ENCODE data around the gene TSC2.
"Not testable (repeated sequence)": the region's sequence is repeated elsewhere in the genome, so short reads cannot be mapped to it uniquely, and the experiment has no call there.

TSC2 gene

DNA sequence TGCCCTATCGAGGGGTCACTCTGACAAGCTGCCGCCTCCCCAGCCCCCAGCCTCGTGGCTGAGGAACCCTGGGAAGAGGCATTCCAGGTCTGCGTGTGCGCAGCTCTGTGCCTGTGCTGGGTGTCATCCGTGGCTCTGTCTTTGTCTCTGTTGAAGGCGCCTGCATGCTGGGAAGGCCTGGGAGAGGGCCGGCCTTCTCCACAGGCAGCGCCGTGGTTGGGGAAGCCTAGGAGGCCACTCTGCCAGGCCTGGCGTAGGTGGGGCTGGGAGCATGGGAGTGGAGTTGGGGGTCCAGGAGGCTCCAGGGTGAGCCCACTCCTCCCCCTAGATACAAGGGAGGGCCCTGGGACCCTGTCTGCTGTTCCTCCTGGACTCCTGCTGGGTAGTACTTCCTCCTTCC lies 17.7 kb upstream of the TSC2 start:
- DNase-seq (ENCODE audit: low read depth in 2 of 2) = no peak

DNA sequence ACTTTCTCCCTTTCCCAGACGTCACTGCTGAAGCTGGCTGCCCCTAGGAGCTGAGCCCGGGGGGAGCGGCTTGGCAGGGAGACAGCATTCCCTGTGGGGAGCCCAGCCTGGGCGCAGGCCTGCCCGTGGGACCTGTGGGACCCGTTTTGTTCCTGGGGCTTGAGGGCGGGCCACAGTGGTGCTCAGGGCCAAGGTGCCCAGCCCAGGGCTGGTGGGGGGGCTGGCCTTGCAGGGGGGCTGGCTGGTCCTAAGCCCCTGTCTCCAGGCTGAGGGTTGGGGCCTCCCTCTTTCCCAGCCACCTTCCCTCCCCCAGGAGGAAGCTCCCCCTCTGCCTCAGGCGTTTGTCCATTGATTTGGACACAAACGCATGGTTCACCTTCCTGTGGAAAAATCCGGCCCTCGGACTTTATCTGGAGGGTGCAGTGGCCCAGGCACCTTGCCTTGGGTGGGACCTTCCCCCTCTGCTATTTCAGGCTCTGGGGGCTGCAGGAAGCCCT lies 16.7 kb upstream of the TSC2 start:
- no peak for DNase-seq (ENCODE audit: low read depth in 2 of 2)

DNA sequence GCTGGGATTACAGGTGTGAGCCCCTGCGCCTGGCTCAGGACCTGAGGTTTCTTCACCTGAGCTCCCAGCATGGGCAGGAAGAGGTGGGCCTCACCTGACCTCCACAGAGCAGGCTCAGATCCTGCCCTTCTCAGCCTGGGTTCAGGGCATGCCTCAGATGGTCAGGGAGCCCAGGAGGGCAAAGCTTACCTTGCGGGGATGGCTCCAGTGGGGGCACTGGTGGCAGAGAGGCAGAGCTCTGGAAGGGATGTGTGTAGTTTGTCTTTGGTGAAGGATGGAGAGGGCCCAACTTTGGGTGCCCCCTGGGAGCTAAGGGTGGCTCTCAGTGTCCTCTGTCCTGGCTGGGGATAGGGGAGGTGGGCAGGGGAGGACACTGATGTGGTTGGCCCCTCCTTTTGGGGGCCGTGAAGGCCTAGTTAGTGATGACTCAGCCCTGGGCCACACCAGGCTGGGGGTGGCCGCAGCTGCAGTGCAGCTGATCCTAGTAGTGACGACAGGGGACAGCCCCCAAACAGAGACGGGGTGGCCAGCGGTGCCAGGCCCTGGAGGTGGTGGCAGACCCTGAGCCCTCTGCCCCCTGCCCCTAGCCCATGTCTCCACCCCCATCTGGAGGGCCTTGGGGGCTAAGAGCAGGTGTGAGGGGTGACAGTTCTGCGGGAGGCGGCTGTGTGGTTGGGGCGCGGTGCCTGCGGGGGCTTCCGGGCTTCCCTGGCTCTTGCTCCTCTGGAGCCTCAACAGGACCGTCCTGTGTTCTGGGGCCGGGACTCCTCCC lies 15.3 kb upstream of the TSC2 start:
- DNase-seq (ENCODE audit: low read depth in 2 of 2) = no peak

DNA sequence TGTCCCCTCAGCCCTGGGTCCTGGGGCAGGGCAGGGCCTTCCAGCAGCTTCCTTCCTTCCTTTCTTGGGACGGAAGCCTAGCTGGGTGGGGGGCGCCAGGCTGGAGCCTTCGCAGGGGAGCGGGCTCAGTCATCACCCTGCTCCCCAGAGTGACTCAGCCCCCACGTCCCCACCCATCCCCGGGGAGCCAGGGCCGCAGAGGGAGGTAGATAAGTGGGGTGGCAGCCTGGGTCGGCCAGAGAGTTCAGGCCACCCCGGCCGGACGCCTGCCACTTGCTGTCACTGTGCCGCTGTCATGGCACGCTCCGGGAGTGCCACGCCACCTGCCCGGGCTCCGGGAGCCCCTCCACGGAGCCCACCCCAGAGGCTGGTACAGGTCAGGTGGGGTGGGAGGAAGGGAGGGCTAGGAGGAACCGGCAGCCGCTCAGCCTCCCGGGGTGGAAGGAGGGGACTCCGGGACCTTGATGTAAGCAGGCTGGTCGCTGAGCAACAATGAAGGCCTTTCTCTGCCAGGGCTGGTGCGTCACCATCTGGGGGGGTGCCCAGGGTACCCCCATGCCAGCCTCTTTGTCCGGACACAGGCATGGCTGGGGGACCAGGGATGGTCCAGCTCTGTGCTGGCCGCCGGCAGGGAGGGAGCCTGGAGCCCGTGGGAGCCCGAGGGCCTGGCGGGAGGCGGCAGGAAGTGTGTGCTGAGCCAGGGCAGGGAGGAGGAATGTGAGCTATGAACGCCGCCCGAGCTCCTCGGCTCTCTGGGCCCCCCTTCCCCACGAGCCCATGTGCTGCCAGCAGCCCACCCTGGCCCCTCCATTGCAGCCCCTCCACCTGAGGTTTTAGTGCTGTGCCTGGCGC lies 14.5 kb upstream of the TSC2 start:
- no peak for DNase-seq (ENCODE audit: low read depth in 2 of 2)

DNA sequence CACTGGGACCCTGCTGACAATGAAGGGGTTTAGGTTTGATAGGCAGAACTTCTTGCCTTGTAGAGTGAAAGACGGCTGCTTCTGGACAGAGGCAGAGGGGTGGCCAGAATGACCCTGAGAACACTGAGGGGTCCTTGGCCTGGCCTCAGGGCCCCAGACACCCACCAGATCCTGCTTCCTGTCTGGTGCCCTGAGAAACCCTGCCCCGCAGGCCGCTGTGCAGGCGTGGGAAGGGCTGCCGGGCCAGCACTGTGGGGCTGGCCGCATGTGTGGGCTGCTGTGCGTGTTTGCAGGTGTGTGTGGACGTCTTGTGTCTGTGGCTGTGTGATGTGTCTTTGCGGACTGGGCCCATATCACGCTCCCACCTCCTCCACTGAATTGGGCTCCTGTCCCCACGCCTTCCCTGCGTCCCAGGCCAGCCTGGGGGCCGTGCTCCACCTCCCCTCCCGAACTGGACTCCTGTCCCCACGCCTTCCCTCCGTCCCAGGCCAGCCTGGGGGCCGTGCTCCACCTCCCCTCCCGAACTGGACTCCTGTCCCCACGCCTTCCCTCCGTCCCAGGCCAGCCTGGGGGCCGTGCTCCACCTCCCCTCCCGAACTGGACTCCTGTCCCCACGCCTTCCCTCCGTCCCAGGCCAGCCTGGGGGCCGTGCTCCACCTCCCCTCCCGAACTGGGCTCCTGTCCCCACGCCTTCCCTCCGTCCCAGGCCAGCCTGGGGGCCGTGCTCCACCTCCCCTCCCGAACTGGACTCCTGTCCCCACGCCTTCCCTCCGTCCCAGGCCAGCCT lies 13.7 kb upstream of the TSC2 start:
- not testable (repeated sequence) for DNase-seq (ENCODE audit: low read depth in 2 of 2)

DNA sequence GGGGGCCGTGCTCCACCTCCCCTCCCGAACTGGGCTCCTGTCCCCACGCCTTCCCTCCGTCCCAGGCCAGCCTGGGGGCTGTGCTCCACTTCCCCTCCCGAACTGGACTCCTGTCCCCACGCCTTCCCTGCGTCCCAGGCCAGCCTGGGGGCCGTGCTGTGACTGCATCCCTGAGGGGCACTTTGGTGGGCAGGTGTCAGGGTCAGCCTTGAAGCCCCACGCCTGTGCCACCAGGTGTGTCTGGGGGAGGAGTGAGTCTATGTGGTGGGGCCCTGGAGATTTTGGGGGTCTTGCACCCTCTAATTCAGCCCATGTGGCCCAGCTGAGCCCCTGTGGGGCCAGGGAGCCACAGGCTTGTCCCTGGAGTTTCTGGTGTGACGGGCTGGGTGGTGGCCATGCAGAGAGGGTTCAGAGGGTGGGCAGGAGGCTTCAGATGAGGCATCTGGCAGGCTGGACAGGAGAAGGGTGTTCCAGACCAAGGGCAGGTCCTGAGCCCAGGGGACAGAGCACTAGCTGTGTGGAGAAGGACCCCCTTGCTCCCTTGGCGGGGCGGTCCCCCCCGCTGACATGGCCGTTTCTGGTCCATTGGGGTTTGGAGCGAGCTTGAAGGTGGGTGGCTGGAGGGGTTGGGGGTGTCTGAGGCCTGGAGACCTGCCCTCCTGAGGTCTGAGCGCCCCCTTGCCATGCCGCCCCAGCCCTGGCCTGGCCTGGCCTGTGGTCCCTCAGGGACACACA lies 12.9 kb upstream of the TSC2 start:
- DNase-seq (ENCODE audit: low read depth in 2 of 2) = no peak

DNA sequence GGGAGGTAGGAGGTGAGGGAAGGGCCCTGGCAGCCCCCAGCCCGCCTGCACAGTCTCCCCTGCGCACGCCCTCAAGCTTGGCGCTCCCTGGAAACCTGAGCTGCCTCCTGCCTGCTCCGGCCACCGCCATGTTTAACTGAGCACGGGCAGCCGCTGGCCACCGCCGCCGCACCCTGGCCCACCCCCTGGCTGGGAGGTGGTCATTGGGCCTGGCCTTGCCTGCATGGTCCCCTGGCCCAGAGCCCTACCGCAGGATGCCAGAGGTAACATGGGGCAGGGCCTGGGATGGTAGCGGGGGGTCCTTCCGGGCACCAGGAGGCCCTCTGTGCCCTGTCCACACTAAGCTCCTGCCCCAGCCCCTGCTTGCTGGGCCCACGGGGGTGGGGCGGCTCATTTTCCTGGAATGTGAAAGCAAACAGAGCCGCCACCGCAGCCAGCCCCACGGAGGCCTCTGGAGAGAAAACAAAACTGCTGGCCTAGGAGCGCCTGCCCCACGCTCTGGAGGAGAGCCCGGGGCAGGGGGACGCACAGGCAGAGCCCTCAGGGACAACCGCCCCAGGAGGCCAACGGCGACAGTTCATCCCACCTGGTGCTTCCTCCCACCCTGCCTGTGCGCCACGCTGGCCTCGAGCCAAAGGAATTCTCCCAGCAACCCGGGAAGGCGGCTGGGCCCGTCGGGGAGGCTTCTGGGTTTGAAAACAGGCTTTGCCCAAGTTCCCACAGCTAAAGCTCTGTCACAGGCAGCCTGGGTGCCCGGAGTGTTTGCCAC lies 12.2 kb upstream of the TSC2 start:
- DNase-seq (ENCODE audit: low read depth in 2 of 2) = no peak

DNA sequence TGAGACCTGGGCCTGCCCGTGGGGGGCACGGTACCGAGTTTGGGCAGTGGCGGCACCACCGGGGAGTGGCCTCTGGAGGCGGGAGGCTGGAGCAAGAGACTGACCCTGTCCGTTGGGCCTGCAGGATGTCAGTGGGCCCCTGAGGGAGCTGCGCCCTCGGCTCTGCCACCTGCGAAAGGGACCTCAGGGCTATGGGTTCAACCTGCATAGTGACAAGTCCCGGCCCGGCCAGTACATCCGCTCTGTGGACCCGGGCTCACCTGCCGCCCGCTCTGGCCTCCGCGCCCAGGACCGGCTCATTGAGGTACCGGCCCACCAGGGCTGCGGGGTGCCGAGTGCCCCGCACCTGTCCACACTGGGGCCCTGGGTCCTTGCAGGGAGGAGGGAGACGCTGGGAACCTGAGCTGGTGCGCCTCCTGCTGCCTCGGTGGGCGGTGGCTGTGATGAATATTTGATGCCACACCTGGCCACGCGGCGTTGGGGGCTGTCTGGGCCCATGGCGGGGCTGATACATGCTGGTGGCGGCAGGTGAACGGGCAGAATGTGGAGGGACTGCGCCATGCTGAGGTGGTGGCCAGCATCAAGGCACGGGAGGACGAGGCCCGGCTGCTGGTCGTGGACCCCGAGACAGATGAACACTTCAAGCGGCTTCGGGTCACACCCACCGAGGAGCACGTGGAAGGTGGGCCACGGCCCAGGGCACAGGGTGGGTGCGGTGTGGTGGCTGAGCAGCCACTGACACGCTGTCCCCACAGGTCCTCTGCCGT lies 11.4 kb upstream of the TSC2 start:
- DNase-seq (ENCODE audit: low read depth in 2 of 2) = no peak

DNA sequence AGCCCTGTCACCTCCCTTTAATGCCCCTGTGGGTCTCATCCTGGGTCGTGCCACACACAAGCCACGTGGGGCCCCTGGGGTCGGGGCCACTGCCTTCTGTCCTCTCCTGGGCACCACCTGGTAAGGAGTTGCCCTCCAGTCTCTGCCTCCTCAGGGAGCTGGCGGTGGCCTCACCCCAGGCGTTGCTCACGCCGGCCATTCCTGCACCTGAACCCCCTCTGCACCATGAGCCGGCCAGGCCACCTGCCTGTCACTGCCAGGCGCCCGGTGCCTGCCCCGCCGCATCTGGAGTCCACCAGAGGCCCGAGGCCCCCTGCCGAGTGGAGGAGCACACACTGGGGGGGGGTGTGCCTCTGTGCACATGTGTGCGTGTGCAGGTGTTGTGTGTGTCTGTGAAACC lies 10.7 kb upstream of the TSC2 start:
- DNase-seq (ENCODE audit: low read depth in 2 of 2) = no peak

DNA sequence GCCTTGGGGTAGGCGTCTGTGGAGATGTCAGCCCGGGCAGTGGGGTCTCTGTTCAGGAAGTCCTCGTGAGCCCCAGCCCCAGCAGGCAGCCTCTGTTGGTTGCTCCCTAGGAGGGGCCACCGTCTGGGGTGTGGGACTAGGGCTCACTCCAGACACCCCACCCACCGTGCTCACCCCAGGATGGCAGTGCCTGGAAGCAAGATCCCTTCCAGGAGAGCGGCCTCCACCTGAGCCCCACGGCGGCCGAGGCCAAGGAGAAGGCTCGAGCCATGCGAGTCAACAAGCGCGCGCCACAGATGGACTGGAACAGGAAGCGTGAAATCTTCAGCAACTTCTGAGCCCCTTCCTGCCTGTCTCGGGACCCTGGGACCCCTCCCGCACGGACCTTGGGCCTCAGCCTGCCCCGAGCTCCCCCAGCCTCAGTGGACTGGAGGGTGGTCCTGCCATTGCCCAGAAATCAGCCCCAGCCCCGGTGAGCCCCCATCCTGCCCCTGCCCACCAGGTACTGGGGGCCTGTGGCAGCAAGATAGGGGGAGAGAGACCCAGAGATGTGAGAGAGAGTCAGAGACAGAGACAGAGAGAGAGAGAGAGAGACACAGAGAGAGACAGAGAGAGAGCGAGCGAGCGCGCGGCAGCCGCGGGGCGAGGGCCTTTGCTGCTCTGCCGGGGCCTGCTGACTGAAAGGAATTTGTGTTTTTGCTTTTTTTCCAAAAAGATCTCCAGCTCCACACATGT lies 10.0 kb upstream of the TSC2 start:
- no peak for DNase-seq (ENCODE audit: low read depth in 2 of 2)

DNA sequence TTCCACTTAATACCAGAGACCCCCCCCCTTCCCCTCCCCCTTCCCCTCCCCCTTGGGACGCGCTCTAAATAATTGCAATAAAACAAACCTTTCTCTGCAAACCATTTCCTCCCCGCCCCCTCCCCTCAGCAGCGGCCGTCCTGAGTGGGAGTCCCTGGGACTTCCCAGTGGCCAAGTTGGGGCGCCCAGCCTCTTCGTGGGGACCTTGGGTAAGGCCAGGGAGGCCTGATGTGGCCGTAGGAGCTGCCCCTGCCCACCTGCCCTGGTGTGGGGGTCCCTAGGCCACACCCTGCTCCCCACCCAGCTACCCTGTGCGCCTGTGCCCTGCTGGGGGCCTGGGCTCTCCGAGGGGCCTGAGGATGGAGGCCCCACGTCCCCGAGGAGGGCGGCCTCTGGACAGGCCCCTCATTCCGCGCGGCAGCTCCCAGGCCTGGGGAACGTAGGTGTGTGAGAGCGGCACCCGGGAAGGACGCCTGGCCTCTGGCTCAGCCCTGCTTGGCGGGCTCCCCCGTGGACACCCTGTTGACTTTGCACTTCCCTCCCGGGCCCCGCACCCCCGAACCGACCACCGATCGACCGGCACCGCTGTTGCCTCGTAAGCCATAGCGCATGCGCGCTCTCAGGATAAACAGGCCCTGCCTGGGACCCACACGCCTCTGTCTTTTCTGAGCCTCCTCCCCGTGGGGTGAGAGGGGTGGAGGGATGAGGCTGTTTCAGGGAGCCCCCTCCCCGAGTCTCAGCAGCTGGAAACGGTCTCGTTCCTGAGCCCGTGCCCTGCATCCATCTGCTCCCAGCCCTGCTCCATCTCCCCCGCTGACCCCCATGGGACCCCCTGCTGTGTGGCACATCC lies 9.2 kb upstream of the TSC2 start:
- no peak for DNase-seq (ENCODE audit: low read depth in 2 of 2)

DNA sequence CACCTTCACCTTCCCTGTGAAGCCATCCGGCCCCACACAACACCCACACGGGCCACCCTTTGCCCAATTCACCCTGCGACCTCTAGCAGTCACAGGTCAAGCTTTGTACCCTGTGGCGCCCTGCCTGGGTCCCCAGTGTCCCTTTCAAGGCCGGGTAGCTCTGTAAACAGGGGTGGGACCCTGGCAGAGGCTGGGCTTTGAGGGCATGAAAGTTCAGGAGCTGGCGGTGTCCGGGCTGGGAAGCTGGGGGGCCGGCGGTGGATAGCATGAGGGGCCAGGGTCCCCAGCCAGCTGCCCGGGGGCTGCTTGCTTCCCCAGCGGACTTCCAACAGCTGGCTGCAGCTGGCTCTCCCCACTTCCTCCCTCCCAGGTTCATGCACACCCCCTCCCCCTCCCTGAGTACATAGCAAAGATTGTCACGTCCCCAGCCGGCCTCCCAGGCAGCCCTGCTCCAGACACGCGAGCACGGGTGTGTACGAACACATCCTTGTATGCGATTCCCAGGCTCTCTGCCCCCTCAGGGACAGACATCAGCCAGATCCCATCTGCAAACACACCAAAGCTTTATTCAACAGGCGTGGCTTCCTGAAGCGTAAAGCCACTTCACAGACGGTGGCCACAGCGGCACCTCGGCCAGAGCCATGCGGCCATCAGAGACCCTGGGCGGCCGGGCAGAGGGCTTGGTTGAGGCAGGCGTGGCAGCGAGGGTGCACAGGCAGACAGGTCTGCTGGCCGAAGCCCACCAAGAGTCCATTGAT lies 8.3 kb upstream of the TSC2 start:
- no peak for DNase-seq (ENCODE audit: low read depth in 2 of 2)

DNA sequence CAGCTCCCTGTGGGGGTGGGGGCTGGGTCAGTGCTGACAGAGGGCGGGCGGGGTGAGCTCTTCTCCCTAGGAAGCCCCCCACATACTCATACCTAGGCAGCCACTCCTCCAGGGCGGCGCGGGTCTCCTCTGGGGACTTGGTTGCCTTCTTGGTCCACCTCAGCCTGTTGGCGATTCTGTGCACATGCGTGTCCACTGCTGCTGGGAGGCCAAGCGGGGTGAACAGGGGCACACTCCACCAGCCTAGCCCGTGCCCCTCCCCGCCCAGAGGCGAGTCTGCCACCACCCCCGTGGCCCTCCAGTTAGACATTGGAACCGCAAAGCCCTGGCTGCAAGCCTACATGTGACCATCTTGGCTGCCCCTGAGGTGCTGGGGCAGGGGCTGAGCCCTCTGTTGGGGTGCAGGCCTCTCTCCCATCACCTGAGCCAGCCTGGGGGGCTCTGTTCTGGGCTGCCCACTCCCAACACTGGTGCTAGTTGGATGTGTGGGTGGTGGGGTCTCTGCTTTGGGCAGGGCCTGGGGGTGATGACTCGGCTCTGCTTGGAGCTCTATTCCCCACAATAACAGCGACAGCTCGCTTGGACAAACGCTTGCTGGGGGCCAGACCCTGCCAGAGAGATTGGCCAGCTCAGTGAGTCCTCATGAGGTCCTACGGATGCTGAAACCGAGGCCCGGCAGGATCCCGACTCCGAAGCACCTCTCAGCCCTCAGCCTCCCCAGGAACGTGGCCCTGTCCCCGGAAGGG lies 7.6 kb upstream of the TSC2 start:
- no peak for DNase-seq (ENCODE audit: low read depth in 2 of 2)

DNA sequence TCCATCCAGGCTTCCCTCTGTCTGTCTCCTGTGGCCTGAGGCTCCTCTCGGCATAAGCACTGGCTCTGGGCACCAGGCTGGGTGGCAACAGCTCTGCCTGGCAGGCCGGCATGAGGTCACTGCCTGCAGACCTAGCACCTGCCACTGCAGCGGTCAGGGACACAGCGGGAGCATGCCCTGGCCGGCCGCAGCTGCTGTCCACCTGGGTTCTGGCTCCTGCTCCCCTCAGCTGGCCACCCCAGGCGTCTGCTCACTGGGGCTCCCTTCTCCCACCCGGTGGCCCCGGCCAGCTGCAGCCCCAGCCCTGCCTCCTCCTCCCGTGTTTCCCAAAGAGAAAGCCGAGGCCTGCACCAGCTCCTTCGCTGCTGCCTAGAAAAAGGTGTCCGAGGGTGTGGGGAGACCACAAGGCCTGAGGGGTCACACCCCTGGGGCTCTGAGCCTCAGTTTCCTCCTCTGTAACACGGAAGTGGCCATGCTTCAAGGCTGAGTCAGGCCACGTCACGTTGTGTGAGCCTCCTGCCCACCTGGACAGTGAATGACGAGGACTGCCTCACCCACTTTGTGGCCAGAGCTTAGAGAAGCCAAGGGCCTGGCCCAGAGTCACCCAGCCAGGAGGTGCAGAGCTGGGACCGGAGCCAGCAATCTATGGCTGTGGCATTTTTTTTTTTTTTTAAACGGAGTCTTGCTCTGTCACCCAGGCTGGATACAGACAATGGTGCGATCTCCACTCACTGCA lies 6.8 kb upstream of the TSC2 start:
- no peak for DNase-seq (ENCODE audit: low read depth in 2 of 2)

DNA sequence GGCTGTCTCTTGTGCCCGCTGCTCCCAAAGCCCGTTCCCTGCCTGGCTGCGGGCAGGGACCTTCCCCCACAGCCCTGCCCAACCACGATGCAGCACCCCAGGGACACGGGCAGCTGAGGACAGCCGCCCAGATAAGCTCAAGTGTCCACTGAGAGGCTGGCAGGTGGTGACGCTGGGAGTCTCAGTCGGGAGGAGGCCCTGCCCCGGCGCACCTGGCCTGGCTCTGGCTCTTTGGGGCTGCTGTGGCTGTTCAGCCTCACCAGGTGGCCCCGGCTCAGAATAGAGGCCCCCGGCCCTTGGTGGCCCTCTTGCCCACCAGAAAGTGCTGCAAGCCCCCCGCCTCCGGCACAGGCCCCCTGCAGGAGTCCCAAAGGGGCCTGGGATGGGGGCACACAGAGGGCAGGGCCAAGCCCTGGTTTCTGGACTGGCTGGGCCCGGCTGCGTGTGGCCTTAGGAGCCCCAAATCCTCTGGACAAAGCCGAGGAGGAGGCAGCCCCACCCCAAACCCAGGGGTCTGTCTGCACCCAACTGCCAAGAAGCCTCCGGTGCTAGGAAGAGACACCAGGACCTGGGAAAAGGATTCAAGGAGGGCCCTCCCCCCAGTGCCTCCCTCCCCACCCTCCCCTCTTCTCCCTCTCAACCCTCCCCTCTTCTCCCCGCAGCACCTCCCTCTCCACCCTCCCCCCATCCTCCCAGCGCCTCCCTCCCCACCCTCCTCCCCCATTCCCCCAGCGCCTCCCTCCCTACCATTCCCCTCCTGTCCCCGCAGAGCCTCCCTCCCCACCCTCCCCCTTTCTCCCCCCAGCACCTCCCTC lies 5.4 kb upstream of the TSC2 start:
- DNase-seq (ENCODE audit: low read depth in 2 of 2) = no peak

Measured in stimulated activated CD4-positive, alpha-beta T cell treated with anti-CD3 and anti-CD28 coated beads, Interleukin-4, amount 100 ng/mL, for 48 hours (primary cell).